Ishikawa (cell line): Measurements from ENCODE around the gene POLR2E.

Experiments
- CEBPB ChIP-seq: IDR thresholded peaks from 2 replicates; pipeline ENCODE4 v1.6.1; 2012
- EP300 ChIP-seq: IDR thresholded peaks from 2 replicates; pipeline ENCODE4 v1.6.1; 2012; ENCODE audit warnings: borderline replicate concordance
- FOXM1 ChIP-seq: IDR thresholded peaks from 2 replicates; pipeline ENCODE4 v1.6.1; 2012; ENCODE audit warnings: low read depth, borderline replicate concordance
- MAX ChIP-seq: IDR thresholded peaks from 2 replicates; pipeline ENCODE4 v1.6.1; 2012
- RAD21 ChIP-seq: IDR thresholded peaks from 2 replicates; pipeline ENCODE4 v1.6.1; 2012; ENCODE audit warnings: low read depth
- REST ChIP-seq: IDR thresholded peaks from 2 replicates; pipeline ENCODE4 v1.6.1; 2012; ENCODE audit warnings: low read depth, mild to moderate bottlenecking
- TAF1 ChIP-seq: IDR thresholded peaks from 2 replicates; pipeline ENCODE4 v1.6.1; 2012; ENCODE audit warnings: low read depth, mild to moderate bottlenecking
- TCF12 ChIP-seq: IDR thresholded peaks from 2 replicates; pipeline ENCODE4 v1.6.1; 2012; ENCODE audit warnings: low read depth
- YY1 ChIP-seq: IDR thresholded peaks from 2 replicates; pipeline ENCODE4 v1.6.1; 2012; ENCODE audit warnings: low read depth
- ZBTB7A ChIP-seq: IDR thresholded peaks from 2 replicates; pipeline ENCODE4 v1.6.1; 2012; ENCODE audit warnings: low read depth

GRCh38 chr19:1076046-1076386, 19.2 kb downstream of the POLR2E start:
- TF ChIP-seq RAD21 (no peak), MAX (no peak), YY1 (no peak), FOXM1 (no peak), CEBPB (no peak), EP300 (no peak), REST (no peak), TCF12 (no peak), TAF1 (no peak), ZBTB7A (no peak)
